IMR-90 (cell line): ENCODE data around the gene BANP. TPM values are rescaled to one million over a fixed set of nuclear protein-coding genes. Genes with fewer than 3 reads are reported as not detected.

Experiments
- ATAC-seq: fragments of 200-7000 bp; cut with Tn5 transposase; 2 replicates; pipeline ENCODE4 v1.9.1; 2020; ENCODE audit warnings: low read depth, mild to moderate bottlenecking, moderate library complexity
- BruUV-seq: library from RNA; stranded (reverse); fragments of 400-500 nt; replicated peaks from 2 replicates; lab custom pipeline; 2021; lab: Mats Ljungman, UMichigan
- CTCF ChIA-PET: fragments of 300-600 bp; formaldehyde crosslinking; extraction: SDS; loops from one replicate; lab custom pipeline; 2021; ENCODE audit warnings: antibody characterized with exemption; lab: Yijun Ruan, JAX
- POLR2A ChIA-PET: fragments of 300-600 bp; sonication (Branson Sonifier 250); formaldehyde crosslinking; loops from one replicate; lab custom pipeline; 2022; ENCODE audit warnings: antibody characterized with exemption; ENCODE audit not compliant: unreplicated experiment; lab: Charles Lee
- DNase-seq: peaks from one replicate; pipeline ENCODE4 v3.0.0; 2013
- H2AFZ ChIP-seq: replicated peaks from 2 replicates; pipeline ENCODE3; 2013; ENCODE audit warnings: low read length, mild to moderate bottlenecking; ENCODE audit not compliant: poor library complexity
- H2AK5ac ChIP-seq: 2 replicates; pipeline ENCODE4 v1.6.1; 2013; ENCODE audit warnings: low read depth, low read length, inconsistent platforms
- H2AK9ac ChIP-seq: replicated peaks from 2 replicates; pipeline ENCODE3; 2013; ENCODE audit warnings: mild to moderate bottlenecking, low read depth, low read length, moderate library complexity; ENCODE audit not compliant: poor library complexity
- H2BK120ac ChIP-seq: 2 replicates; pipeline ENCODE4 v1.6.1; 2013; ENCODE audit warnings: low read depth, low read length, inconsistent platforms
- H2BK15ac ChIP-seq: 3 replicates; pipeline ENCODE4 v1.6.1; 2013; ENCODE audit warnings: low read depth, low read length, inconsistent platforms
- H2BK20ac ChIP-seq: 2 replicates; pipeline ENCODE4 v1.6.1; 2013; ENCODE audit warnings: low read depth, mild to moderate bottlenecking, inconsistent platforms, low read length, moderate library complexity
- H2BK5ac ChIP-seq: 2 replicates; pipeline ENCODE4 v1.6.1; 2013; ENCODE audit warnings: mild to moderate bottlenecking, low read depth, low read length, inconsistent platforms; ENCODE audit not compliant: poor library complexity, severe bottlenecking
- H3K14ac ChIP-seq: replicated peaks from 2 replicates; pipeline ENCODE4 v1.6.1; 2013; ENCODE audit warnings: low read depth, low read length, inconsistent platforms
- H3K18ac ChIP-seq: 2 replicates; pipeline ENCODE4 v1.6.1; 2013; ENCODE audit warnings: low read depth, low read length, control low read depth
- H3K23ac ChIP-seq: 2 replicates; pipeline ENCODE4 v1.6.1; 2013; ENCODE audit warnings: low read depth, low read length, inconsistent platforms
- H3K27ac ChIP-seq: 2 replicates; pipeline ENCODE4 v1.5.1; 2013; ENCODE audit warnings: mild to moderate bottlenecking, control low read depth, low read length; ENCODE audit not compliant: insufficient read depth
- H3K27me3 ChIP-seq: 2 replicates; pipeline ENCODE4 v1.6.1; 2013; ENCODE audit warnings: low read length; ENCODE audit not compliant: control insufficient read depth, insufficient read depth
- H3K36me3 ChIP-seq: 2 replicates; pipeline ENCODE4 v1.6.1; 2013; ENCODE audit warnings: low read length, mixed read lengths; ENCODE audit not compliant: control insufficient read depth, insufficient read depth
- H3K4ac ChIP-seq: 2 replicates; pipeline ENCODE4 v1.6.1; 2013; ENCODE audit warnings: low read depth, low read length, inconsistent platforms
- H3K4me1 ChIP-seq: 2 replicates; pipeline ENCODE4 v1.6.1; 2013; ENCODE audit warnings: low read length, mixed read lengths; ENCODE audit not compliant: control insufficient read depth, insufficient read depth
- H3K4me2 ChIP-seq: 2 replicates; pipeline ENCODE4 v1.6.1; 2013; ENCODE audit warnings: low read depth, mild to moderate bottlenecking, control low read depth, low read length, moderate library complexity
- H3K4me3 ChIP-seq: 2 replicates; pipeline ENCODE4 v1.5.1; 2013; ENCODE audit warnings: low read depth, mild to moderate bottlenecking, control low read depth, low read length, moderate library complexity; ENCODE audit not compliant: insufficient read depth
- H3K56ac ChIP-seq: 2 replicates; pipeline ENCODE4 v1.6.1; 2013; ENCODE audit warnings: low read length, inconsistent platforms; ENCODE audit not compliant: insufficient read depth; ENCODE audit errors: extremely low read depth
- H3K79me1 ChIP-seq, 2 experiments: 2 replicates each; pipeline ENCODE4 v1.6.1; 2013; ENCODE audit warnings: low read length in 2 of 2, inconsistent platforms in 1 of 2, low read depth in 1 of 2
- H3K9ac ChIP-seq: 2 replicates; pipeline ENCODE4 v1.6.1; 2013; ENCODE audit warnings: low read depth, low read length, control low read depth
- H3K9me1 ChIP-seq: 2 replicates; pipeline ENCODE4 v1.6.1; 2013; ENCODE audit warnings: low read length, inconsistent platforms; ENCODE audit not compliant: insufficient read depth
- H3K9me3 ChIP-seq: 2 replicates; pipeline ENCODE4 v1.6.1; 2013; ENCODE audit warnings: low read length; ENCODE audit not compliant: control insufficient read depth, insufficient read depth
- H4K20me1 ChIP-seq: 2 replicates; pipeline ENCODE4 v1.6.1; 2013; ENCODE audit warnings: low read length, inconsistent platforms; ENCODE audit not compliant: insufficient read depth
- H4K5ac ChIP-seq: 2 replicates; pipeline ENCODE4 v1.6.1; 2013; ENCODE audit warnings: mild to moderate bottlenecking, low read depth, low read length, control low read depth
- H4K8ac ChIP-seq, 2 experiments: 2 replicates each; pipeline ENCODE4 v1.6.1; 2013; ENCODE audit warnings: low read depth in 2 of 2, low read length in 2 of 2, control low read depth in 1 of 2, inconsistent platforms in 1 of 2
- H4K91ac ChIP-seq: 2 replicates; pipeline ENCODE4 v1.6.1; 2013; ENCODE audit warnings: low read depth, low read length, inconsistent platforms; ENCODE audit not compliant: insufficient read depth
- CTCF ChIP-seq: conservative IDR thresholded peaks from 2 replicates; pipeline ENCODE4 v1.5.1; 2012; ENCODE audit warnings: mild to moderate bottlenecking, low read depth, low read length, improper control_type of control experiment
- POLR2A ChIP-seq: IDR thresholded peaks from 2 replicates; pipeline ENCODE4 v1.6.1; 2012; ENCODE audit warnings: mild to moderate bottlenecking, low read depth, low read length
- RCOR1 ChIP-seq: IDR thresholded peaks from 2 replicates; pipeline ENCODE4 v1.6.1; 2012; ENCODE audit warnings: mild to moderate bottlenecking, low read length, improper control_type of control experiment; ENCODE audit not compliant: insufficient replicate concordance
- WGBS, 2 experiments: methylation state at CpG; one replicate each; pipeline versions ENCODE4 v1.1.5 to v1.1.7; 2013; ENCODE audit warnings: missing lambda C conversion rate in 2 of 2; ENCODE audit not compliant: insufficient read length in 1 of 2; ENCODE audit errors: extremely low coverage in 2 of 2; 5-methylcytosine and 5-hydroxymethylcytosine counted together
- dilution Hi-C: fragments of 300-500 bp; cut with HindIII; formaldehyde crosslinking; loops from one replicate; pipeline ENCODE4 v1.14.3; 2018; ENCODE audit warnings: low sequenced_read_pairs; ENCODE audit not compliant: unreplicated experiment
- in situ Hi-C: fragments of 300-500 bp; cut with MboI; formaldehyde crosslinking; loops from 3 replicates; pipeline ENCODE4 v1.14.3; 2019; ENCODE audit warnings: low sequenced_read_pairs, inconsistent platforms, mixed read lengths
- intact Hi-C: fragments of 100-400 bp; cut with micrococcal nuclease; formaldehyde crosslinking; loops from 2 replicates; pipeline ENCODE4 v1.10.0; 2022
- polyA plus RNA-seq, 3 experiments: library from polyadenylated mRNA; depleted of rRNA; stranded (reverse); fragments of >200 nt; gene quantifications; 2 replicates each; pipeline ENCODE4 v1.2.3, GENCODE V29; 2012; ENCODE audit warnings: low replicate concordance in 1 of 3
- total RNA-seq: library from RNA; depleted of rRNA; stranded (reverse); fragments of >200 nt; gene quantifications from 2 replicates; pipeline ENCODE4 v1.2.3, GENCODE V29; 2012

Gene BANP
- total and polyA plus RNA-seq, 2 of the 4 experiments (the other 2 are of a cell fraction), result 17.4 to 17.9 TPM

- H3K23ac ChIP-seq, result no peak overlapping the region
- no peaks in the 10 kb centered on the region for H3K9me3 ChIP-seq
- dilution Hi-C loops (no loop called here), in situ Hi-C loops (no loop called here), intact Hi-C loops (no loop called here)
- no peaks in the 10 kb centered on the region for H3K27me3 ChIP-seq
- H3K36me3 ChIP-seq, result no peaks in the 10 kb centered on the region
- TF ChIP-seq RCOR1 (no peak), CTCF (no peak), POLR2A (no peak)
- no peak overlapping the region for H2AK5ac ChIP-seq
- H4K8ac ChIP-seq, result no peak overlapping the region
- H3K27ac ChIP-seq, result no peak overlapping the region
- no peak overlapping the region for H3K4ac ChIP-seq
- CTCF ChIA-PET, result no interaction called here
- no peak overlapping the region for H2AK9ac ChIP-seq
- POLR2A ChIA-PET, result no interaction called here
- H3K79me1 ChIP-seq, result peaks cover 6 to 7% of the 10 kb centered on the region in 2 experiments
- no peak for ATAC-seq
- no peak overlapping the region for H3K56ac ChIP-seq
- no peak overlapping the region for H2BK120ac ChIP-seq
- H3K4me3 ChIP-seq, result no peak overlapping the region
- no peak overlapping the region for H3K4me2 ChIP-seq
- H3K4me1 ChIP-seq, result peaks cover 4% of the 10 kb centered on the region; the same call in 1 of the 2 replicates
- BruUV-seq, result no TSS peak
- H4K91ac ChIP-seq, result no peak overlapping the region
- no peaks in the 10 kb centered on the region for H3K9me1 ChIP-seq
- H3K18ac ChIP-seq, result no peak overlapping the region
- H2BK15ac ChIP-seq, result no peak overlapping the region
- H2BK20ac ChIP-seq, result no peak overlapping the region
- DNase-seq, result no peak
- H3K14ac ChIP-seq, result no peak overlapping the region
- no peak overlapping the region for H2BK5ac ChIP-seq
- H4K20me1 ChIP-seq, result no peaks in the 10 kb centered on the region
- 73% methylated on average over 10 of the region's 22 CpGs; no CpG with 5 or more reads in 1 of the 2 experiments for WGBS, 2 experiments
- H2AFZ ChIP-seq, result no peak overlapping the region
- H3K9ac ChIP-seq, result no peak overlapping the region
- no peak overlapping the region for H4K5ac ChIP-seq
These were observed 3.7 kb upstream of the BANP start for GRCh38 chr16:87947356-87948118.
